Measurements from ENCODE around the gene SLC22A23.

GRCh38 chr6:3489961-3490624, 33.2 kb upstream of the SLC22A23 start:
- TF ChIP-seq CTCF (IDR thresholded peaks at IDR 0.05; ENCODE audit: low read length) (no peak), EZH2phosphoT487 (IDR thresholded peaks at IDR 0.05; ENCODE audit: low read length) (no peak), EZH2 (optimal IDR thresholded peaks at IDR 0.05; ENCODE audit: low read depth, low read length) (no peak)

Data from MM.1S (cell line).